ENCODE measurements around the gene HSD17B11. TPM values are rescaled to one million over a fixed set of nuclear protein-coding genes. Genes with fewer than 3 reads are reported as not detected.
A peak's percentile ranks its signal among the peaks of the same experiment; 100 is the strongest.
"Not testable (repeated sequence)": the region's sequence is repeated elsewhere in the genome, so short reads cannot be mapped to it uniquely, and the experiment has no call there.

The HSD17B11 gene
- polyA plus RNA-seq, 3 donors = 86.9 to 330 (median 272) TPM

DNA sequence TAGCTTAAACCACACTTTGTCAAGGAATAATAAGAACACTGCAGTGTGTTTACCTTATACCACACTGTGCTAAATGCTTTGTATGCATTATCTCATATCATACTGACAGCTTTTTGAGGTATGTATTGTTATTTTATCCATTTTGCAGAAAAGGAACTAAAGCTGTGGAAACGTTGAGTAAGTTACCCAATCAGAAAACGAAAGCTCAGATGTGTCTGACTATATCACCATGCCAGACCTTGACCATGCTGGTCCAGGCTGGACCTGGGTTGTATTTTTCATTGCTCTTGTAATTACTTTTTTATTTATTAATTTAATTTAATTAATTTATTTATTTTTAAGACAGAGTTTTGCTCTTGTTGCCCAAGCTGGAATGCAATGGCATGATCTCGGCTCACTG is 2.1 kb downstream of the HSD17B11 start:
- no peak overlapping the region for H2AFZ ChIP-seq (ENCODE audit: insufficient read depth, low read depth, low read length, poor library complexity, severe bottlenecking)
- H3K9ac ChIP-seq (ENCODE audit: insufficient read depth, low read length, poor library complexity, severe bottlenecking) = peak overlapping the region; percentile 49
- H3K36me3 ChIP-seq (replicated peaks in 1 of 2; ENCODE audit: control insufficient read depth in 1 of 2, insufficient read depth in 2 of 2, low read length in 2 of 2) = peaks cover 0 to under 1% of the 10 kb centered on the region in 2 donors
- H3K9me3 ChIP-seq (replicated peaks in 1 of 2; ENCODE audit: control insufficient read depth in 1 of 2, insufficient read depth in 1 of 2, low read length in 2 of 2) = no peaks in the 10 kb centered on the region
- peak in 2 of 3 donors; percentile 40 to 67 for DNase-seq
- Mint-ChIP-seq H3K27ac (peak overlapping the region; percentile 90 to 95 (median 95)), H3K27me3 (ENCODE audit: low read depth in 3 of 3) (peaks cover 0 to 2% (median 0%) of the 10 kb centered on the region in 3 donors), H3K4me3 (peak overlapping the region; percentile 86 to 98), H3K9me3 (peaks cover 0 to 4% (median 0%) of the 10 kb centered on the region in 7 donors), H3K36me3 (peaks cover 15 to 17% of the 10 kb centered on the region in 2 donors), H3K4me1 (peaks cover 50% of the 10 kb centered on the region)
- H4K20me1 ChIP-seq (ENCODE audit: insufficient read depth, low read length) = peaks cover 57% of the 10 kb centered on the region
- peak overlapping the region; percentile 94 to 98 (median 97) for H3K4me3 ChIP-seq (replicated peaks in 1 of 3; ENCODE audit: low read depth in 2 of 3, low read length in 3 of 3)
- intact Hi-C loops (cut with micrococcal nuclease) = loop anchor here in 1 of 2 donors (5.0 kb wide), 1 partner anchor 33 kb away; the partner anchor contains the start of gene NUDT9
- peak overlapping the region; percentile 91 for H3K4me2 ChIP-seq (replicated peaks; ENCODE audit: extremely low read depth, low read length, poor library complexity, severe bottlenecking)
- TF ChIP-seq, protein P1, sequence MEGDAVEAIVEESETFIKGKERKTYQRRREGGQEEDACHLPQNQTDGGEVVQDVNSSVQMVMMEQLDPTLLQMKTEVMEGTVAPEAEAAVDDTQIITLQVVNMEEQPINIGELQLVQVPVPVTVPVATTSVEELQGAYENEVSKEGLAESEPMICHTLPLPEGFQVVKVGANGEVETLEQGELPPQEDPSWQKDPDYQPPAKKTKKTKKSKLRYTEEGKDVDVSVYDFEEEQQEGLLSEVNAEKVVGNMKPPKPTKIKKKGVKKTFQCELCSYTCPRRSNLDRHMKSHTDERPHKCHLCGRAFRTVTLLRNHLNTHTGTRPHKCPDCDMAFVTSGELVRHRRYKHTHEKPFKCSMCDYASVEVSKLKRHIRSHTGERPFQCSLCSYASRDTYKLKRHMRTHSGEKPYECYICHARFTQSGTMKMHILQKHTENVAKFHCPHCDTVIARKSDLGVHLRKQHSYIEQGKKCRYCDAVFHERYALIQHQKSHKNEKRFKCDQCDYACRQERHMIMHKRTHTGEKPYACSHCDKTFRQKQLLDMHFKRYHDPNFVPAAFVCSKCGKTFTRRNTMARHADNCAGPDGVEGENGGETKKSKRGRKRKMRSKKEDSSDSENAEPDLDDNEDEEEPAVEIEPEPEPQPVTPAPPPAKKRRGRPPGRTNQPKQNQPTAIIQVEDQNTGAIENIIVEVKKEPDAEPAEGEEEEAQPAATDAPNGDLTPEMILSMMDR (IDR thresholded peaks at IDR 0.05) = no peak
- WGBS (ENCODE audit: insufficient coverage) = no CpG with 5 or more reads among the region's 3 CpGs
- H3K4me1 ChIP-seq (ENCODE audit: control insufficient read depth in 1 of 2, insufficient read depth in 2 of 2, low read length in 2 of 2) = peaks cover 28 to 53% of the 10 kb centered on the region in 2 donors
- peak overlapping the region; percentile 56 to 77 for H3K27ac ChIP-seq (ENCODE audit: low read depth in 1 of 2, low read length in 2 of 2)
- H3K27me3 ChIP-seq (ENCODE audit: control insufficient read depth in 2 of 2, insufficient read depth in 2 of 2, low read length in 2 of 2) = no peaks in the 10 kb centered on the region
- peaks cover 76% of the 10 kb centered on the region for H3K79me2 ChIP-seq (ENCODE audit: insufficient read depth, low read length)

DNA sequence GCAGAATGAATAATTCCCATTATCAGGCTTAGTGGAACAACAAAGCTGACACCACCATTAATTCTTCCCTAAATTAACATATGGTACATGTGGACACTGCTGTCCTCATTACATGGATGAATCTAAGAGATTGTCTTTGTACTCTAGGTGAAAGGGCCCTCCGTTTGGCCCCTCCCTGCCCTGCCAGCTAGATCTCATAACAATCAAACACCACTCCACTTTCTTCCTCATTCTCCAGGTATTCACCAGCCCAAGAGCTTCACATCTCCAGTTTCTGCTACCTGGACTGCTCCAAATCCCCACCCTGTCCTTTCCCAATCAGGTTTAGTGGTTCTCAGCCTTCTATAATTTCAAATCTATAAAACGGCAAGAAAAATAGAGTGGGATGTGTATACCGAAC is 3.8 kb downstream of the HSD17B11 start:
- Mint-ChIP-seq H3K4me1 (peaks cover 58% of the 10 kb centered on the region), H3K27me3 (ENCODE audit: low read depth in 3 of 3) (peaks cover 0 to 2% (median 1%) of the 10 kb centered on the region in 3 donors), H3K36me3 (peaks cover 21 to 32% of the 10 kb centered on the region in 2 donors), H3K9me3 (peaks cover 0 to 4% (median 0%) of the 10 kb centered on the region in 7 donors), H3K4me3 (peak overlapping the region in 1 of 2 donors; percentile 81), H3K27ac (peak overlapping the region in 4 of 7 donors; percentile 3 to 86 (median 81))
- intact Hi-C loops (cut with micrococcal nuclease) = loop anchor here in 1 of 2 donors (5.0 kb wide), 1 partner anchor 35 kb away; the partner anchor contains the start of gene NUDT9
- H3K9ac ChIP-seq (ENCODE audit: insufficient read depth, low read length, poor library complexity, severe bottlenecking) = no peak overlapping the region
- H3K27ac ChIP-seq (ENCODE audit: low read depth in 1 of 2, low read length in 2 of 2) = peak overlapping the region in 1 of 2 donors; percentile 77
- H3K27me3 ChIP-seq (ENCODE audit: control insufficient read depth in 2 of 2, insufficient read depth in 2 of 2, low read length in 2 of 2) = no peaks in the 10 kb centered on the region
- peaks cover 73% of the 10 kb centered on the region for H4K20me1 ChIP-seq (ENCODE audit: insufficient read depth, low read length)
- no peaks in the 10 kb centered on the region for H3K9me3 ChIP-seq (replicated peaks in 1 of 2; ENCODE audit: control insufficient read depth in 1 of 2, insufficient read depth in 1 of 2, low read length in 2 of 2)
- H3K4me3 ChIP-seq (replicated peaks in 1 of 3; ENCODE audit: low read depth in 2 of 3, low read length in 3 of 3) = peak overlapping the region in 1 of 3 experiments; percentile 97
- peaks cover 92% of the 10 kb centered on the region for H3K79me2 ChIP-seq (ENCODE audit: insufficient read depth, low read length)
- peaks cover 28 to 53% of the 10 kb centered on the region in 2 donors for H3K4me1 ChIP-seq (ENCODE audit: control insufficient read depth in 1 of 2, insufficient read depth in 2 of 2, low read length in 2 of 2)
- no CpG with 5 or more reads among the region's 3 CpGs for WGBS (ENCODE audit: insufficient coverage)
- TF ChIP-seq, protein P1 (IDR thresholded peaks at IDR 0.05) = no peak
- no peak overlapping the region for H2AFZ ChIP-seq (ENCODE audit: insufficient read depth, low read depth, low read length, poor library complexity, severe bottlenecking)
- H3K36me3 ChIP-seq (replicated peaks in 1 of 2; ENCODE audit: control insufficient read depth in 1 of 2, insufficient read depth in 2 of 2, low read length in 2 of 2) = peaks cover 2 to 17% of the 10 kb centered on the region in 2 donors
- peak overlapping the region; percentile 91 for H3K4me2 ChIP-seq (replicated peaks; ENCODE audit: extremely low read depth, low read length, poor library complexity, severe bottlenecking)
- no peak for DNase-seq

DNA sequence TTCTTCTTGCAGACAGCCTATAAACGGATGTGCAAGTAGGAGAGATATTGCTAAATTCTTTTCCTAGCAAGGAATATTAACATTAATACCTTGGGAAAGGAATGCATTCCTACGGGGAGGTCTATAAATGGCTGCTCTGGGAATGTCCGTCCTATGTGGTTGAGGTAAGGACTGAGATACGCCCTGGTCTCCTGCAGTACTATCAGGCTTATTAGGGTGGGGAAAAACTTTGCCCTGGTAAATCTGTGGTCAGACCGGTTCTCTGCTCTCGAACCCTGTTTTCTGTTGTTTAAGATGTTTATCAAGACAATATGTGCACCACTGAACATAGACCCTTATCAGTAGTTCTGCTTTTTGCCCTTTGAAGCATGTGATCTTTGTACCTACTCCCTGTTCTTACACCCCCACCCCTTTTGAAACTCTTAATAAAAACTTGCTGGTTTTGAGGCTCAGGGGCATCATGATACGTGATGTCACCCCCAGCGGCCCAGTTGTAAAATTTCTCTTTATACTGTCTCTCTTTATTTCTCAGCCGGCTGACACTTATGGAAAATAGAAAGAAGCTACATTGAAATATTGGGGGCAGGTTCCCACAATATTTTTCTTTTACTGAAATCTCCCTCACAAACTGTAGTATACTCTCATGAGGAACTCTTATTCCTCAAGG is 6.4 kb downstream of the HSD17B11 start:
- peaks cover 21 to 36% of the 10 kb centered on the region in 2 donors for H3K36me3 ChIP-seq (replicated peaks in 1 of 2; ENCODE audit: control insufficient read depth in 1 of 2, insufficient read depth in 2 of 2, low read length in 2 of 2)
- not testable (repeated sequence) for H3K9ac ChIP-seq (ENCODE audit: insufficient read depth, low read length, poor library complexity, severe bottlenecking); H3K4me2 ChIP-seq (replicated peaks; ENCODE audit: extremely low read depth, low read length, poor library complexity, severe bottlenecking); H2AFZ ChIP-seq (ENCODE audit: insufficient read depth, low read depth, low read length, poor library complexity, severe bottlenecking); H3K27me3 Mint-ChIP-seq (ENCODE audit: low read depth in 3 of 3); H3K27me3 ChIP-seq (ENCODE audit: control insufficient read depth in 2 of 2, insufficient read depth in 2 of 2, low read length in 2 of 2); H3K9me3 Mint-ChIP-seq; H3K4me3 Mint-ChIP-seq; H3K4me3 ChIP-seq (replicated peaks in 1 of 3; ENCODE audit: low read depth in 2 of 3, low read length in 3 of 3); H3K9me3 ChIP-seq (replicated peaks in 1 of 2; ENCODE audit: control insufficient read depth in 1 of 2, insufficient read depth in 1 of 2, low read length in 2 of 2); DNase-seq
- H4K20me1 ChIP-seq (ENCODE audit: insufficient read depth, low read length) = peaks cover 95% of the 10 kb centered on the region
- Mint-ChIP-seq H3K4me1 (peaks cover 50% of the 10 kb centered on the region), H3K27ac (peak overlapping the region in 6 of 7 donors; percentile 1 to 87 (median 30)), H3K36me3 (peaks cover 42 to 55% of the 10 kb centered on the region in 2 donors)
- H3K4me1 ChIP-seq (ENCODE audit: control insufficient read depth in 1 of 2, insufficient read depth in 2 of 2, low read length in 2 of 2) = peaks cover 28 to 38% of the 10 kb centered on the region in 2 donors
- intact Hi-C loops (cut with micrococcal nuclease) = loop anchor here in 1 of 2 donors (5.0 kb wide), 1 partner anchor 38 kb away; the partner anchor contains the start of gene NUDT9
- peaks cover 100% of the 10 kb centered on the region for H3K79me2 ChIP-seq (ENCODE audit: insufficient read depth, low read length)
- peak overlapping the region in 1 of 2 donors; percentile 39 for H3K27ac ChIP-seq (ENCODE audit: low read depth in 1 of 2, low read length in 2 of 2)
- WGBS (ENCODE audit: insufficient coverage) = 100% methylated on average over 2 of the region's 9 CpGs

Measured in CD14-positive monocyte (primary cell).